HS-27A (cell line): ENCODE results near the gene TRPV5.

Experiments used
- DNase-seq: peaks from one replicate; pipeline ENCODE4 v3.0.0-alpha.2; 2012; ENCODE audit warnings: low read depth, missing footprints

Gene TRPV5

DNA sequence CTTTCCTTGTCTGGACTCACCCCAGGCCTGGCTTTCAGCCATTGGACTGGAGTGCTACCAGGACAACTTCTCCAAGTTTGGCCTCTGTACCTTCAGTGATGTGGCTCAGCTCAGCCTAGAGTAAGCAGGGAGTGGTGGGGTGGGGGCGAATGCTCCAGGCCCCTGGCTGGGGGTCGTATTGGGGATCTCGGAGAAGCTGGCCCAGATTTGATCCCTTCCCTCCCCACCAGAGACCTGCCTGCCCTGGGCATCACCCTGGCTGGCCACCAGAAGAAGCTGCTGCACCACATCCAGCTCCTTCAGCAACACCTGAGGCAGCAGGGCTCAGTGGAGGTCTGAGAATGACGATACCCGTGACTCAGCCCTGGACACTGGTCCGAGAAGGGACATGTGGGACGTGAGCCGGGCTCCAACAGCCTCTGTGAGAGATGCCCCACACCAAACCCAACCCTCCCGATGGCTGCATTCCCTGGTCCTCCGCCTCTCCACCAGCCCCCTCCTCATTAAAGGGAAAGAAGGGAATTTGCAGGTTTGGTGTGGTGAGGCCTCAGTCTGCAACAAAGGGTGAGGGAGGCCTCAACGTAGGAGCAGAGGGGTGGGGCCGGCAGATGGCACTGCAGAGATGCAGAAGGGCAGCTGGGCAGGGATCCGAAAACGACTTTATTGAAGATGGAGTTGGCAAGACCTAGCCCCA is 62.8 kb downstream of the TRPV5 start:
- DNase-seq: no peak

DNA sequence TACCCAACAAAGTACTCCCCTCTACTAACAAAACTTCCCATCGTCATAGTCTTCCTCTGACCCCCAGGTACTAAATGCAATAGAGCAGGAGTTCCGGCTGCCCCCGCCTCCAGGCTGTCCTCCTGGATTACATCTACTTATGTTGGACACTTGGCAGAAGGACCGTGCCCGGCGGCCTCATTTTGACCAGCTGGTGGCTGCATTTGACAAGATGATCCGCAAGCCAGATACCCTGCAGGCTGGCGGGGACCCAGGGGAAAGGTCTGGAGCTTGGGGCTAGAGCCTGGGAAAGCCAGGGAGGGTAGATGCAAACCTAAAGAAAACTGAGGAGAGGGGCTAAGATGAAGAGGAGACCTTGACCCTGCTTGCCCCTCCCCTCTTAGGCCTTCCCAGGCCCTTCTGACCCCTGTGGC is 63.4 kb downstream of the TRPV5 start:
- DNase-seq: no peak

DNA sequence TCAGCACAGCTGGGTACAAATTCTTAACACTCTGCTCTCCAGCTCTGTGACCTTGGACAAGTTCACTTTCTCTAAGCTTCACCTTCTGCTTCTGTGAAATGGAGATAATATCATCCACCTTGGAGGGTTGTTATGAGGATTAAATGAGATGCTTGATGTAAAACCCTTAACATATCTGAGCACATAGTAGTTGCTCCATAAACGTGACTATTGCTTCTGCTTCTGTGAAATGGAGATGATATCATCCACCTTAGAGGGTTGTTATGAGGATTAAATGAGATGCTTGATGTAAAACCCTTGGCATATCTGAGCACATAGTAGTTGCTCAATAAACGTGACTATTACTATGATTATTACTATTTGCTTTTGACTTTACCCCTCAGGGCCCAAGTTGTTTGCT is 64.1 kb downstream of the TRPV5 start:
- no peak for DNase-seq

DNA sequence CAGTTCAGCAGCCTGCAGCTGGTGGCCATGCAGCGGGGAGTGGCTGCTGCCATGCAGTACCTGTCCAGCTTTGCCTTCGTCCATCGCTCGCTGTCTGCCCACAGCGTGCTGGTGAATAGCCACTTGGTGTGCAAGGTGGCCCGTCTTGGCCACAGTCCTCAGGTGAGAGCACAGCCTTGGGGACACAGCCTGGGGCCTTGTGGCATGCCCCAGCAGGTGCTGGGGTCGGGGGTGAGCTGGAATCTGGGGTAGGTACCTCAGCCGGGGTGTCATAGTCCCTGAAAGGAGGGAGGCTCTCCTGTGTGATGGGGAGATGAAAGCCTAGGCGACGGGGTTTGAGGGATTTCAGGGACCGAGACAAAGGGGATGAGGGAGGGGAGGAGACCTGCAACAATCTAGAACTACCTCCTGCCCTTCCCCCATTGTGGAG is 64.5 kb downstream of the TRPV5 start:
- no peak for DNase-seq

DNA sequence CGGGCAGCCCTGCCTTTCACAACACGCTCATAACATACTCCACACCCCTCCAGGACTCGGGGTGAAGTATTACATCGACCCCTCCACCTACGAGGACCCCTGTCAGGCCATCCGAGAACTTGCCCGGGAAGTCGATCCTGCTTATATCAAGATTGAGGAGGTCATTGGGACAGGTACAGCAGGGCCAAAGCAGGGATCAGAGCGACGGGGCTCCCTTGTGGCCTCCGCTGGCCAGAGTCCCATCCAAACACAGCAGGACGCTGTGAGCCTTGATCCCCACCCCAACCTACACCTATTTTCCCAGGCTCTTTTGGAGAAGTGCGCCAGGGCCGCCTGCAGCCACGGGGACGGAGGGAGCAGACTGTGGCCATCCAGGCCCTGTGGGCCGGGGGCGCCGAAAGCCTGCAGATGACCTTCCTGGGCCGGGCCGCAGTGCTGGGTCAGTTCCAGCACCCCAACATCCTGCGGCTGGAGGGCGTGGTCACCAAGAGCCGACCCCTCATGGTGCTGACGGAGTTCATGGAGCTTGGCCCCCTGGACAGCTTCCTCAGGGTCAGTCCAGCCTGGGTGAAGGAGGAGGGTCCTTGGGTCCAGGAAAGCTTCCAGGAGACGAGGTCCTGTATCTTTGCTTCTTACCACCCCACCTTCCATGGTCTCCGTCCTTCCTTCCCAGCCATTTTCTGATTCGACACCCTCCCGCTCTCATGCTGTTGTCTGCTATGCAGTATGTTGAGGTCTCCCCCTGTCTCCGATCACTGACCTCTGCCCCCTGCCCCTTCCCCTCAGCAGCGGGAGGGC is 65.2 kb downstream of the TRPV5 start:
- no peak for DNase-seq

DNA sequence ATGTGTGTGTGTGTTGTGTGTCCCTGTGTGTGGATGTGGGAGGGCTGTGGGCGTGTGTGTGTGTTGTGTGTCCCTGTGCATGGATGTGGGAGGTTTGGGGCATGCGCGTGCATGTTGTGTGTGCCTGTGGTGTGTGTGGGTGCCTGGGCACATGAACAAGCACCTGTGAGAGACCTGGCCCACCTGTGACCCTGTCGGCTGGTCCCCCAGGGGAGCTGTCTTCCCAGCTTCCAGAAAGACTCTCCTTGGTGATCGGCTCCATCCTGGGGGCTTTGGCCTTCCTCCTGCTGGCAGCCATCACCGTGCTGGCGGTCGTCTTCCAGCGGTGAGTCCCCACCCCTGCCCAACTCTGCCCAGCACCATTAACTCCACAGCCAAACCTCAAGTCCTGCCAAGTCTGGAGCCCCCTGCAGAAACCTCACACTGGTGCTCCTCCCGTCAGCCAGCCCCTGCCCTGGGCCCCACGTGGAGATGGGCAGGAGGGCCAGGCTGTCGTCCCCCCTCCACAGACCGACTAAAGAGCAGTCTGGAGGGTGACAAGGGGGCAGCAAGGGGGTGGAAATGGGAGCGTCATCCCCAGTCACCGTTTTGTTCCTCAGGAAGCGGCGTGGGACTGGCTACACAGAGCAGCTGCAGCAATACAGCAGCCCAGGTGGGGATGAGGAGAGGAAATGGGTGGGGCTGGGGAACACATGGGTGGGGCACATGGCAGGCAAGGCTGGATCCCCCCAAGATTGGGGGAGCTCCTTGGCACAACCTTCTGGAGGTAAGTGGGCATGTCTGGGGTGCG is 66.0 kb downstream of the TRPV5 start:
- no peak for DNase-seq

DNA sequence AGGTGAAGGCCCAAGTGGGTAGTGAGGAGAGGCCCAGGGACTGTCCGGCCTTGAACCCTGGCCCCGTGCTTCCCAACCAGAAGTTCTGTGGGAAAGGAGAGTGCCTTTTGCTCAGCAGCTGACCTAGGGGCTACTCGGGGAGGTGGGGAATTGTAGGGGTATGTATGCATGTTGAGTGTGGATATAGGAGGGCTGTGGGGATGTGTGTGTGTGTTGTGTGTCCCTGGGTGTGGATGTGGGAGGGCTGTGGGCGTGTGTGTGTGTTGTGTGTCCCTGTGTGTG is 66.5 kb downstream of the TRPV5 start:
- DNase-seq: no peak

DNA sequence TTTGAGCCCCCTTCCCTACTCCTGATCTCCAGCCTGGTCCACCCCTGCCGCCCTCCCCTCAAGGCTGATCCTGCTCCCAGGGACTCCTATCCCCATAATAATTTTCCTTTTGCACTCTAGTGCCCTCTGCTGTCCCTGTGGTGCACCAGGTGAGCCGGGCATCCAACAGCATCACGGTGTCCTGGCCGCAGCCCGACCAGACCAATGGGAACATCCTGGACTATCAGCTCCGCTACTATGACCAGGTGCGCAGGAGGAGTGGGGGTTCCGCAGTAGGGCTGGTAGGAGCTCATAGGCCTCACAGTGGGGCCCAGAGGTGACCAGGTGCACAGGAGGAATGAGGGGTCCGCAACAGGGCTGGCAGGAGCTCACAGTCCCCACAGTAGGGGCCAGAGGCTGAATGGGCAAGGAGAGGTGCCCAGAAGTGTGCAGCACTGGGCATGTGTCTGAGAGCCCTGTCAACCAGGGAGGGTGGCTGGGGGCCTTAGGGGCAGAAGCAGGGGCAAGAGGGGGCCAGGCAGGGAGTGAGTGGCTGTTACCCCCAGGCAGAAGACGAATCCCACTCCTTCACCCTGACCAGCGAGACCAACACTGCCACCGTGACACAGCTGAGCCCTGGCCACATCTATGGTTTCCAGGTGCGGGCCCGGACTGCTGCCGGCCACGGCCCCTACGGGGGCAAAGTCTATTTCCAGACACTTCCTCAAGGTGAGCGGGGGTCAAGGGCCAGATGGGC is 67.0 kb downstream of the TRPV5 start:
- DNase-seq: no peak

DNA sequence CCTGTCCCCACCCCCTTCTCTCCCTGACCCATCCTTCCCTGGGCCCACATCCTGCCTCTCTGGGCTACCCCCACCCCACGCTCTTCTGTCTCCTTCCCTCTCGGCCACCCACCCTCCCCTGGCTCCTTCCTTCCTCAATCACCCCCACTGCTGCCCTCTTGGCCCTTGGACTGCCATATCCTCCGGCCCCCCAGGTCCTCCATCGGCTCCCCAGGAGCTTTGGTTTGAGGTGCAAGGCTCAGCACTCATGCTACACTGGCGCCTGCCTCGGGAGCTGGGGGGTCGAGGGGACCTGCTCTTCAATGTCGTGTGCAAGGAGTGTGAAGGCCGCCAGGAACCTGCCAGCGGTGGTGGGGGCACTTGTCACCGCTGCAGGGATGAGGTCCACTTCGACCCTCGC is 67.8 kb downstream of the TRPV5 start:
- no peak for DNase-seq

DNA sequence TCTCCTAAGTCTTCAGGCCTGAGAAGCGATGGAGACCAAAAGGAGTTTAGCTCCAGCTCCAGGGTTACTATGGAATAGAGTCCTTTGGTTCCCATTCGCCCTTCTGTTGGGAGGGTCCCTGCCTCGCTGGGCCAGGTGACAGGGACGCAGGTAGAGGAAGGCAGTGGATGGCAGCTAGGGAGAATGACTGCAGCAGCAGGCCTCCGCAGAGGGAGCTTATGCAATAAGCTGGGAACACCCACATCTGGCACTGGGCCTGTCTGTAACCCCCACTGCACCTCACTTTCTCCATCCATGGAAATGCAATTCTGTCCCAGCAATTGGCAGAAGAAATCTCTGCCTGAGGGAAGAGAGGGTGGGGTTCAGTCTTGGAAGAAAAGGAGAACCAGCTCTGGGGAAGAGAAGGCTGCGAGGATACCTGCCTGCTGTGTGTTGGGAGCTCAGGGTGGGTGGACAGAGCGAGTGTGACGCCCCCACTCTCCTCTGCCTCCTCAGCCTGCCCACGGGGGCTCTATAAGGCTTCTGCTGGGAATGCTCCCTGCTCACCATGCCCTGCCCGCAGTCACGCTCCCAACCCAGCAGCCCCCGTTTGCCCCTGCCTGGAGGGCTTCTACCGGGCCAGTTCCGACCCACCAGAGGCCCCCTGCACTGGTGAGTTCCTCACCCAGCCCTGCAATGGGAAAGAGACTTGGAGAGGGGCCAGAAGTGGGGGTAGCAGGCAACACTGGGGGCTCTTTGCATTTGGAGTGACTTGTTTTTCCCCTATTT is 68.4 kb downstream of the TRPV5 start:
- DNase-seq: no peak

DNA sequence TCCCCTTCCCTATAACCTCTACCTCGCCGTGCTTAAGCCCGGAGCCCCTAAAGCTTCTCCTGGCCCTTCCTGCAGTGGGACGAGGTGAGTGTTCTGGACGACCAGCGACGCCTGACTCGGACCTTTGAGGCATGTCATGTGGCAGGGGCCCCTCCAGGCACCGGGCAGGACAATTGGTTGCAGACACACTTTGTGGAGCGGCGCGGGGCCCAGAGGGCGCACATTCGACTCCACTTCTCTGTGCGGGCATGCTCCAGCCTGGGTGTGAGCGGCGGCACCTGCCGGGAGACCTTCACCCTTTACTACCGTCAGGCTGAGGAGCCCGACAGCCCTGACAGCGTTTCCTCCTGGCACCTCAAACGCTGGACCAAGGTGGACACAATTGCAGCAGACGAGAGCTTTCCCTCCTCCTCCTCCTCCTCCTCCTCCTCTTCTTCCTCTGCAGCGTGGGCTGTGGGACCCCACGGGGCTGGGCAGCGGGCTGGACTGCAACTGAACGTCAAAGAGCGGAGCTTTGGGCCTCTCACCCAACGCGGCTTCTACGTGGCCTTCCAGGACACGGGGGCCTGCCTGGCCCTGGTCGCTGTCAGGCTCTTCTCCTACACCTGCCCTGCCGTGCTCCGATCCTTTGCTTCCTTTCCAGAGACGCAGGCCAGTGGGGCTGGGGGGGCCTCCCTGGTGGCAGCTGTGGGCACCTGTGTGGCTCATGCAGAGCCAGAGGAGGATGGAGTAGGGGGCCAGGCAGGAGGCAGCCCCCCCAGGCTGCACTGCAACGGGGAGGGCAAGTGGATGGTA is 69.5 kb downstream of the TRPV5 start:
- no peak for DNase-seq

DNA sequence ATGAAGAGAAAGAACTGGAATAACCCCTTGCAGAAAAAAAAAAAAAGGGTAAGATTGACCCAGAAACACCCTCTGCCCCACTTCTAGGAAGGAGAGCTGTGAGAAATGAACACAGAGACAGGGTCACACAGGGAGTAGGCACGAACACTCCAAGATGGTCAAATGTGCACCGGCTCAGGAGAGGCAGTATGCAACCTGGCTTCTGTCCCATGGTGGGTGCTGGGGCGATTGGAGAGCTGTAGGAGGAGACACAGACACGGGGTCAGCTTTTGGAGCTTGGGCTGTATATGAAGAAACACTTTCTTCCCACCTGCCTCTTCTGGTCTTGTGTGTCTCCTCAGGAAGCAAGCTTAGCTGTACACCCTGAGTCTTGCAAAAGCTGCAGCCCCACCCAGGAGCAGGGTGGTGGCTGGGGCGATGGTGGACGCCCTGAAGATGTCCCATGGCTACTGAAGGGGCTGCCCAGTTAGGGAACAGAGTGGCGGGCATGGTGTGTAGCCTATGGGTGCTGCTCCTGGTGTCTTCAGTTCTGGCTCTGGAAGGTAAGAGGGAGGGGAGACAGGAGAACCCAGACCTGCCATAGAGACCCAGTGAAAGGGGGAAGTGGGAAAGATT is 70.7 kb downstream of the TRPV5 start:
- DNase-seq: no peak

DNA sequence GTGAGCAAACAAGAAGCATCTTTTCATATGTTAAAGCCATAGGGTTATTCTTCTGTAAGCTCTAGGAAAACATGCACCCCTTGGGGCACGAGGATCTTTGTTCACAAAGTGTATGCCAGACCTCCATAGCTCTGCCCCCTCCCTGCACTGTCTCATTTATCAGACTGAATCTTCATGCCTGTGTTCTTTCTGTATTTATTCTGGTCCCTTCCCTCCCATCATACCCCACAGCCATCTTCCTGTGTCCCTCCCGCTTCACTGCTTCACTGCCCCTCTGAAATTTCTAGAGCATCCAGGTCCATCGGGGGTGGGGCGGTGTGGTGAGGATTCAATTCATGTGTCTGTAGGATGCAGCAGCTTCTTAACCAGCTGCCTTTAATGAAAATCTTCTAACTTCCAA is 71.2 kb downstream of the TRPV5 start:
- DNase-seq: no peak

DNA sequence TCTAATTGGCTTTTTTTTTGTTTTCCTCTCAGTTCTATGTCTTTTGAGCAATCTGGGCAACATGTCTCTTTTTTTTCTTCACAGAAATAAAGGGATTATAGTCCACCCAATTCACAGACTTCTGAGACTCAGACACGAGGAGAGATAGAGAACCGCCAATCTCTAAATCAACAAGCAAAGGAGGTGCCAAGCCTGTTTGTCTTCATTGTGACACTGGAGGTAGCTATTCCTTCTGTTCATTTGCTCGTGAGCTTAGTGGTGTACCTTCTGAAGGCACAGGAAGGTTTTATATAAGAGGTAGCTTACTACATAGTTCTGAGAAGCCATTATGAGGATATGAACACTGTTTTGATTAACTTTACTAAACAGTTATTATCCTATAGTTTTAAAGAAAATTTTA is 72.6 kb downstream of the TRPV5 start:
- no peak for DNase-seq

DNA sequence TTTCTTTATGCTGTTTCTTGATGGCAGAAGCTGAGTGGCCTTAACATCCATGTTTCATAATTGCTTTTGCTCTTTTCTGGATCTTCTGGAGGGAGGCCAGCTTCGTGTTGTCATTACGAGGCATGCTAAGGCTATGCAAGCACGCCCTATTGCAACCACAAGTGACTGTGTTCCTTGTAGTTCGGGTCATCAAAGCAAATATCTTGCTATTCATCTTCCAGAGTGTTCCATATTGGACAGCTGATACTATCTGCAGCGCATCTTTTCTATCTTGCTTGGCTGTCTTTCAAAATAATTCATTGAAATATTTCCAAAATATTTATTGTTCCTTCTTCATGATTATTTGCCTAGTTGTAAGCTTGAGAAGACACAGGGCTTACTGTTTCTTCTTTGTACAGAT is 73.7 kb downstream of the TRPV5 start:
- peak; percentile 5 for DNase-seq

DNA sequence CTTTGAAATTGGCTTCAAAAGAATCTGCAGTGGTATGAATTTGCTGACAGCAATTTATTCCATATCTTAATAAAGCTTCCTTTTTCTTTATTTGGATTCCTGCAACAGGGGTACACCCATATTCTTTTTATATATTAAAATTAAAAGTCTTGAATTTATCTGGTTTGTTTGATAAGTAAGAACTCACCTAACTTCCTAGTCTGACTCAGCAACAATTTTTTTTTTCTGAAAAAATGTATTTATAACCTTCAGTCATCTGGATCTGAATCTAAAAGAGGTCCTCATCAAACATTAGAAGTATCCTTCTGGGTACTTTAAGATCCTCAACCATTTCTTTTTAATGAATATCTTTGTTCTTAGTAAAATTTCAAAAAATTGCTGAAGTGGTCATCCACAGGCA is 74.1 kb downstream of the TRPV5 start:
- no peak for DNase-seq
